Inferior parietal cortex (tissue), 1 donor: ENCODE results near the gene RAB40B.
"Not testable (repeated sequence)": the region's sequence is repeated elsewhere in the genome, so short reads cannot be mapped to it uniquely, and the experiment has no call there.

ENCODE experiments used
- DNase-seq: peaks from one replicate; pipeline ENCODE4 v3.0.0-alpha.2; 2016; ENCODE audit errors: extremely low spot score

RAB40B gene

GRCh38 chr17:82668024-82668630, 30.4 kb downstream of the RAB40B start:
- DNase-seq: no peak

DNA sequence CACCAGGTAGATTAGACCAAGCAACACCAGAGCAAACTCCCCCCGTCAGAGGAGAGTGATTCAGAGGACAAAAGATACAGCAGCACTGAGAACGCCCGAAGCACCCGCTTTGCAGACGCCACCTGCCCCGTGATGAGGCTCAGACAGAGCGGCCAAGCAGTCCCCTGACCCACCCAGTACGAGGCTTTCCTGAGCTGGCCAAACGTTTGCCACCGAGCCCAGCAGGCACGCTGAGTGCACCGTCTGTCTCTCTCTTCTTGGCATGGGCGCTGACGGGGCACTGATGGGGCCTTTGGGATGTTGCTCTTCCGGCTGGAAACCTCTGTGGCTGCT, 30.9 kb downstream of the RAB40B start:
- no peak for DNase-seq

- DNase-seq: no peak
These were observed 31.4 kb downstream of the RAB40B start for GRCh38 chr17:82666931-82667667.

DNA sequence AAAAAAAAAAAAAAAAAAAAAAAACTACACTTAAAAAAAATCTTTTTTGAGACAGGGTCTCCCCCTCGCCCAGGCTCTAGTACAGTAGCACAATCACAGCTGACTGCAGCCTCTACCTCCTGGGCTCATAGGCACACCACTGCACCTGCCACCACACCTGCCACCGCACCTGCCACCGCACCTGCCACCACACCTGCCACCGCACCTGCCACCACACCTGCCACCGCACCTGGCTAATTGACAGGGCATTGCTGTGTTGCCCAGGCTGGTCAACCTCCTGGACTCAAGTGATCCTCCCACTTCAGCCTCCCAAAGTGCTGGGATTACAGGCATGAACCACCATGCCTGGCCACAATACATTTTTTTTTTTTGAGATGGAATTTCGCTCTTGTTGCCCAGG, 32.6 kb downstream of the RAB40B start:
- DNase-seq: no peak

DNA sequence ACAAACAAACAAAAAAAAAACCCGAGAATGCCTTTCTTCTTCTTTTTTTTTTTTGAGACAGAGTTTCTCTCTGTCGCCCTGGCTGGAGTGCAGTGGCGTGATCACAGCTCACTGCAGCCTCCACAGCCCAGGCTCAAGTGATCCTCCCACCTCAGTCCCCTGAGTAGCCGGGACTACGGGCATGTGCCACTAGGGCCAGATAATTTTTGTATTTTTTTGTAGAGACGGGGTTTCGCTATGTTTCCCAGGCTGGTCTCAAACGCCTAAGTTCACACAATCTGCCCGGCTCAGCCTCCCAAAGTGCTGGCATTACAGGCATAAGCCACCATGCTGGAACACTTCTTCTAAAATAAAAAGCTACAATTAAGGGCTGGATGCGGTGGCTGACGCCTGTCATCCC, 33.3 kb downstream of the RAB40B start:
- DNase-seq: no peak

DNA sequence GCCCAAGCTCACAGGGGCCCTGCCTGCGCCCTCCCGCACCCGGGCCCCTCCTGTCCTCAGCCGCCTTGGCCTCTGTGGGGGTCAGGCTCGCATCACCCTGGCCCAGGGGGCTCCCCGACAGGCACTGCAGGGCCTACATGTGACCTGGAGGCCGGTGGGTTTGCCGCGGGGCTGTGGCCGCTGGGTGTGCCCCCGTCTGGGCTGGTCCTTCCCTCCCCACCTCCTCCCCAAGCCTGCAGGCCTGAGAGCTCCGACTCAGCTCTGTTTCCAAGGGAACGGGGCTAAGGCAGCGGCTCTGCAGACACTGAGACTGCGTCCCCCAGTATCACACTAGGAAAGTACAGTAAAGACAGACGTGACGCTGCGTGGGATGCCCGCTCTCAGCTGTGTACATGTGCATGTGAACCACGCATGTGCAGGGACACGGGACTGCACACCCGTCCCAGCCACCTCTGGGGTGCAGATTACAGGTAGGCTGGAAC, 33.8 kb downstream of the RAB40B start:
- peak; percentile 53 for DNase-seq

GRCh38 chr17:82664276-82664575, 34.3 kb downstream of the RAB40B start:
- DNase-seq: no peak

- DNase-seq: no peak
These were observed 34.9 kb downstream of the RAB40B start for GRCh38 chr17:82663381-82664275.

DNA sequence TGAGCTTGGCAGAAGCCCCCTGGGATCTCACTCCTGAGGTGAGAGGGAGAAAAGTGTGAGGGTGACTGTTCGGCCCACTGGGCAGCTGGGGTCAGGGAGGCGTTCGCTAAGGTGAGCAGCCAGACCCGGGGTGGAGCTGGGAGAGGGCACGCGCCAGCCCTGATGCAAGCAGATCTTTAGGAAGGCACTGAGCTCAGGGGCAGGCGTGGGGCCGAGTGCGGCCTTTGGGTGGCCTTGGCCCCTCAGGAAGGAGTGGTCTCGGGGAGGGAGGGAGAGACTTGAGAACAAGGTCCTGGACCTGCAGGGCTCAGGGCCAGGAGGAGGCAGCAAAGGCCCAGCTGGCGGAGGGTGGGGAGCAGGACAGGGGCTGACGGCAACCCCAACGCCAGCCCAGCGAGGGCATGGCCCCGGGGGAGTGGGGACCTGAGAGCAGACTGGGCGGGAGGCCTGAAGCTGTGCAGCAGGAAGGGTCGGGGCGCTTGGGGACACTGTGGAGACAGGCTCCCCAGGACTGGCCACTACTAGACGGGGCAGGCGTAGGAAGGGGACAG, 35.7 kb downstream of the RAB40B start:
- DNase-seq: no peak

DNA sequence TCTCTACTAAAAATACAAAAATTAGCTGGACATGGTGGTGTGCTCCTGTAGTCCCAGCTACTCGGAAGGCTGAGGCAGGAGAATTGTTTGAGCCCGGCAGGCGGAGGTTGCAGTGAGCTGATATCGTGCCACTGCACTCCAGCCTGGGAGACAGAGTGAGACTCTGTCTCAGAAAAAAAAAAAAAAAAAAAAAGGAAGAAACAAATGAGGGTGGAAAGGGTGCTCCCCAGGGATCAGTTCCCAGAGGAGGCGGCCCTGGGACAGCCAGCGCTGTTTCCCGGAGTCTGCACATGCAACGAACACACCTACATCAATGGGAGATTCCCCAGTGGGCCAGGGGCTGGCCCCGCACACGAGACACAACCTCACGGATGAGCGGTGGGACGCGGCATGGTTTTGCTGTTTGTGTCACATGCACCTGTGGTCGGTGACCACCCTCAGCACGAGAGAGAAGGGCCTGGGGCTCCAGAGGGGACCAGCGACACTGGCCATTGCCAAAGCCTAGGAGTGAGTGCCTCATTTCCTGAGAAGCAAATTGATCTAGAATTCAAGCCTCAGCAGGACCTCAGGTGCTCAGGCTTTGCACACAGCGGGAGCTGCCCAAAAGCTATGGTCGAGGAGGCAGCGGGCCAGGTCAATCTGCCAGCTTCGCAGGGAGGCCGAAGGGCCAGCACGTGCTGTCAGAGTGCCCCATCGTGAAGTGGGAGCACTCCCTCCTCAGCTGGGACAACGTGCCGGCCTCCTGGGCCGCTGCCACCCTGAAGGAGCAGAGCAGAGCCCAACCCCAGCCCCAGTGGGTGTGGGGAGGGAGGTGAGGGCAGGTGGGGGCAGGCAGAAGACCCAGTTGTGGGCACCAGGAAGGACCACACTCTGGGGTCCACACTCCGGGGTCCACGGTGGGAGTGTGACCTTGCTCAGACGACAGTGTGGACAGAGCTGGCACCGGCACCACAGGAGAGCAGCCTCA, 36.5 kb downstream of the RAB40B start:
- no peak for DNase-seq

DNA sequence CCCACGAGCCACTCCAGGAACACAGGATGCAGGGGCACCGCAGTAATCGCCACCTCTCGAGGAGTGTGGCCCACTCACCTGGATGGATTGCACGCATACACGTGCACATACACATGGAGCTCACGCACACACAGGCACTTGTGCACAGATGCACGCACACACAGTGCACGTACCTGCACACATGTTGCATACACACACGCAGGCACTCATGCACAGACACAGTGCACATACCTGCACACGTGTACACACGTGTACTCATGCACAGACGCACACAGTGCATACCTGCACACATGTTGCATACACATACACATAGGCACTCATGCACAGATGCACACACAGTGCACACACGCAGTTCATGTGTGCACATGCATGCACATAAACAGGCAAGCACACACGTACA, 38.6 kb downstream of the RAB40B start:
- no peak for DNase-seq

- DNase-seq: no peak
These were observed 39.6 kb downstream of the RAB40B start for GRCh38 chr17:82658796-82659452.

DNA sequence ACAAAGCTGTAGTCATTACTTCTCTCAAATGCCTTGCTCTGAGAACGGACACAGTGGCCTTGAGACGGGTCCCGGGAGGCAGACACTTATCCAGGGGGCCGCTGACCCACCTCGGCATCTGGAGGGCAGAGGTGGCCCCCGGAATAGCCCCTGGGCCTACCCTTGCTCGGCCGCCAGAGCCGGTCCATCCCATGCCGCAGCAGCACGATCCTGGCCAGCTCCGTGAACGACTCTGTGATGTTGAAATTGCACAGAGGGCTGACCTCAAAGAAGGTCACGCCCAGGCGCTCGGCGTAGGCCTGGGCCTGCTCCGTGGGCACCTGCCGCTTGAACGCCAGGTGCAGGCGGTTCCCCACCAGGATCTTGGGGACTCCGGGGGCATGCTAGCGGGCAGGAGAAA, 40.2 kb downstream of the RAB40B start:
- DNase-seq: no peak

DNA sequence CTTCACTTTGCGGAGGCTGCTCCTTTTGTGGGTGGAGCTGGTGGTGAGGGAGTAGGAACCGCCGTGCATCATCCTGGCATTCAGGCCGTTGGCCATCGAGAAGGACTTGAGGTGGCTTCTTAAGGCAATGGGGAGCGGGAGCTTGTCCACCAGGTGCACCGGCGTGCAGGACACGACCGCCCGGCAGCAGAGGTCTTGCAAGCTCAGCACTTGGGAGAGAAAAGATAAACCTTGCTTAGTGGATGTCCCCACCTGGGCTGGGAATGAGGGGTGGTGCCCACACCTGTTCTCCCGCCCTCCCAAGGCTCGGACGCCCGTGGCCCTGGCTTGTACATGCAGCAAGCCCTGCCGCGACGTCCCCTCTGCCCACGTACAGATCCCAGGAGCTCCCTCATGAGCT, 40.6 kb downstream of the RAB40B start:
- no peak for DNase-seq

GRCh38 chr17:82656266-82656665, 42.2 kb downstream of the RAB40B start:
- DNase-seq: no peak

- DNase-seq: no peak
These were observed 43.0 kb downstream of the RAB40B start for GRCh38 chr17:82655523-82655922.

GRCh38 chr17:82655038-82655479, 43.4 kb downstream of the RAB40B start:
- no peak for DNase-seq

DNA sequence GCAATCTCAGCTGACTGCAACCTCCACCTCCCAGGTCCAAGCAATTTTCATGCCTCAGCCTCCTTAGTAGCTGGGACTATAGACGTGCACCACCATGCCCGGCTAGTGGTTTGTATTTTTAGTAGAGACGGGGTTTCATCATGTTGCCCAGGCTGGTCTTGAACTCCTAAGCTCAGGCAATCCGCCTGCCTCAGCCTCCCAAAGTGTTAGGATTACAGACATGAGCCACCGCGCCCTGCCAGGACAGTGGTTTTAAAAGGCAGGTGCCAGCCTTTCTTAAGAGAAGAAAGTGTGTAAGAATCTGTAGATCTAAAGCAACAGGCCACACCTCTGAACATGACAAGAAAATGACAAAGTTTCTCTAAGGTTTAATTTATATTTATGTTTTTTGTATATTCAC, 43.9 kb downstream of the RAB40B start:
- not testable (repeated sequence) for DNase-seq

DNA sequence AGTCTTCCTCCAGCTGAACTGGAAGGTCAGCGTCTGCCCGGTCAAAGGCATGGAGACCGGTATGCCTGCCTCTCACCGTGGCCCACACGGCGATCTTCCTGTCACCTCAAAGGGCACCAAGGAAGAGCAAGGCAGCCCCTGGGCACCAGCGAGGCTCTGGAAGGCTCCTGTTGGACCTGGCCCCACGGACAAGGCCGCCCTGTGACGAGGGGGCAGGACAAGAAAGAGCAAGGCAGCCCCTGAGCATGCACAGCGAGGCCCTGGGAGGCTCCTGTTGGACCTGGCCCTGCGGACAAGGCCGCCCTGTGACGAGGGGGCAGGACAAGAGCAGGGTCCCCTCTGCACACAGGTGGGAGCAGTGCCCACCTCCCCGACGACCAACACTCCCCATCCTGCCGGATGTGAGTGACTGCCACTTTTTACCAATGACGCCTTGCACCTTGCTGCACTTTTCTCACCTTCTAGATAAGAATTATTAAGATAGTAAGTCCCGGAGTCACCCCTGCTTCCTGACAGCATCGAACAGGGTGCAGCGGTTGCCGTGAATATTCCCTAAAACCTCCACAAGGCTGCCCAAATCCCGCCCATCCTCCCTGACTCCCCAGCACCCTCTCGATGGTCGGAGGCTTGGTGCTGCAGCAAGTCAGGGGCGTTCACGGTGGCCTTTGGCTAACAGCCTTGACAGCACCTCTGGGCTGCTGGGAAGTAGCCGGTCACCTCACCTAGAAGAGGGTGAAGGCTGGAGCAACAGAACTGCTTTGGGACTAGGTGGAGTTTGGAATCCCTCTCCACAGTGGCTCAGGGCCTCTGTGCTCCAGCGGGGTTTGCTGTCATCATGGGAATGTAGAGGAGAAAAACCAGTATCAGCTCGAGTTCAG, 44.6 kb downstream of the RAB40B start:
- DNase-seq: no peak

DNA sequence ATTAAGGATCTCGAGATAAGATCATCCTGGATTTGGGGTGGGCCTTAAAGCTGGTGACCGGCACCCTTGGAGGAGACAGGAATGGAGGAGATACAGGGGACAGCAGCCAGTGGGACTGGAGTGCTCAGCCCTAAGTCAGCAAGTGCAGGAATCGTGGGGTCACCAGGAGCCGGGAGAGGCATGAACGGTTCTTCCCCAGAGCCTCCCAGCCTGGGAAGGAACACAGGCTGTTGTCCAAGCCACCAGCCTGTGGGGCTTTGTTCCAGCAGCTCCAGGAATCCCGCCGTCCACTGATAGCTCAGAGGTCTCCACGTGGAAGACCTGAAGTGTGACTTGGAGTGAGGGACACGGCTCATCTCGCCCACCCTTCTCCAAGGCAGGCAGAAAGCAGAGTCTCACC, 47.8 kb downstream of the RAB40B start:
- DNase-seq: no peak
